ENCODE results near the gene CTBP2. TPM values are rescaled to one million over a fixed set of nuclear protein-coding genes. Genes with fewer than 3 reads are reported as not detected.

The CTBP2 gene
- total RNA-seq, 2 experiments from 2014 or later, result 0.17 TPM; not detected in 1

- Histone ChIP-seq H3K27ac (ENCODE audit: low read depth in 1 of 2, low read length in 2 of 2) (no peak overlapping the region), H3K4me3 (ENCODE audit: low read length) (no peak overlapping the region), H3K36me3 (ENCODE audit: insufficient read depth, low read length) (no peaks in the 10 kb centered on the region), H3K27me3 (ENCODE audit: control insufficient read depth in 1 of 2, insufficient read depth in 2 of 2, low read length in 2 of 2) (peaks cover 0 to under 1% of the 10 kb centered on the region in 2 experiments), H3K9me3 (ENCODE audit: control insufficient read depth in 1 of 2, insufficient read depth in 1 of 2, low read length in 2 of 2) (no peaks in the 10 kb centered on the region), H3K4me1 (ENCODE audit: insufficient read depth, low read length) (no peaks in the 10 kb centered on the region)
- no peak overlapping the region for H3K4me3 Mint-ChIP-seq
- CTCF ChIA-PET, result no interaction called here
- no peak overlapping the region for H3K27ac Mint-ChIP-seq
- no peak for DNase-seq
- no peaks in the 10 kb centered on the region for H3K9me3 Mint-ChIP-seq
- H3K36me3 Mint-ChIP-seq (ENCODE audit: low read depth), result no peaks in the 10 kb centered on the region
- intact Hi-C loops (cut with DNase I, micrococcal nuclease), result no loop called here
- TF ChIP-seq CTCF (IDR thresholded peaks at IDR 0.05), result no peak
- ATAC-seq (ENCODE audit: poor library complexity), result no peak
- H3K27me3 Mint-ChIP-seq, result peaks cover 3% of the 10 kb centered on the region
- POLR2A ChIA-PET, result no interaction called here
- no peaks in the 10 kb centered on the region for H3K4me1 Mint-ChIP-seq (ENCODE audit: low read depth)
Observed at GRCh38 chr10:125038637-125039036, 121.7 kb downstream of the CTBP2 start.

- POLR2A ChIA-PET, result no interaction called here
- CTCF ChIA-PET, result no interaction called here
- Histone ChIP-seq H3K4me1 (ENCODE audit: insufficient read depth, low read length) (no peaks in the 10 kb centered on the region), H3K27me3 (ENCODE audit: control insufficient read depth in 1 of 2, insufficient read depth in 2 of 2, low read length in 2 of 2) (peaks cover 0 to 2% of the 10 kb centered on the region in 2 experiments), H3K4me3 (ENCODE audit: low read length) (no peak overlapping the region), H3K9me3 (ENCODE audit: control insufficient read depth in 1 of 2, insufficient read depth in 1 of 2, low read length in 2 of 2) (no peaks in the 10 kb centered on the region), H3K27ac (ENCODE audit: low read depth in 1 of 2, low read length in 2 of 2) (no peak overlapping the region), H3K36me3 (ENCODE audit: insufficient read depth, low read length) (no peaks in the 10 kb centered on the region)
- TF ChIP-seq CTCF (IDR thresholded peaks at IDR 0.05), result no peak
- intact Hi-C loops (cut with DNase I, micrococcal nuclease), result no loop called here
- Mint-ChIP-seq H3K27me3 (peaks cover 3% of the 10 kb centered on the region), H3K9me3 (no peaks in the 10 kb centered on the region), H3K4me1 (ENCODE audit: low read depth) (no peaks in the 10 kb centered on the region), H3K4me3 (no peak overlapping the region), H3K36me3 (ENCODE audit: low read depth) (no peaks in the 10 kb centered on the region), H3K27ac (no peak overlapping the region)
- DNase-seq (no peak), ATAC-seq (ENCODE audit: poor library complexity) (no peak)
Observed at GRCh38 chr10:125037145-125037877, 123.1 kb downstream of the CTBP2 start.

GRCh38 chr10:125035588-125036295, 124.6 kb downstream of the CTBP2 start:
- no peak overlapping the region for H3K27ac Mint-ChIP-seq
- CTCF ChIA-PET, result no interaction called here
- no peak overlapping the region for H3K4me3 Mint-ChIP-seq
- intact Hi-C loops (cut with DNase I, micrococcal nuclease), result no loop called here
- no peak overlapping the region for H3K27ac ChIP-seq (ENCODE audit: low read depth in 1 of 2, low read length in 2 of 2)
- peaks cover 3% of the 10 kb centered on the region for H3K27me3 Mint-ChIP-seq
- no peaks in the 10 kb centered on the region for H3K4me1 ChIP-seq (ENCODE audit: insufficient read depth, low read length)
- ATAC-seq (ENCODE audit: poor library complexity) (no peak), DNase-seq (no peak)
- TF ChIP-seq CTCF (IDR thresholded peaks at IDR 0.05), result no peak
- no peak overlapping the region for H3K4me3 ChIP-seq (ENCODE audit: low read length)
- H3K36me3 ChIP-seq (ENCODE audit: insufficient read depth, low read length), result no peaks in the 10 kb centered on the region
- POLR2A ChIA-PET, result no interaction called here
- no peaks in the 10 kb centered on the region for H3K9me3 Mint-ChIP-seq
- peaks cover 0 to 2% of the 10 kb centered on the region in 2 experiments for H3K27me3 ChIP-seq (ENCODE audit: control insufficient read depth in 1 of 2, insufficient read depth in 2 of 2, low read length in 2 of 2)
- no peaks in the 10 kb centered on the region for H3K36me3 Mint-ChIP-seq (ENCODE audit: low read depth)
- H3K9me3 ChIP-seq (ENCODE audit: control insufficient read depth in 1 of 2, insufficient read depth in 1 of 2, low read length in 2 of 2), result no peaks in the 10 kb centered on the region
- no peaks in the 10 kb centered on the region for H3K4me1 Mint-ChIP-seq (ENCODE audit: low read depth)

All from CD4-positive, alpha-beta T cell (primary cell).